K562 (cell line): ENCODE measurements around the gene HSD17B2. TPM values are rescaled to one million over a fixed set of nuclear protein-coding genes. Genes with fewer than 3 reads are reported as not detected.

Experiments used
- ATAC-seq: fragments of 200-7000 bp; cut with Tn5 transposase; 3 replicates; pipeline ENCODE4 v1.9.1; 2020; ENCODE audit warnings: moderate library complexity
- BruUV-seq: library from RNA; stranded (reverse); fragments of 400-500 nt; replicated peaks from 2 replicates; lab custom pipeline; 2021; lab: Mats Ljungman, UMichigan
- CTCF ChIA-PET: fragments of 300-600 bp; formaldehyde crosslinking; extraction: SDS; loops from one replicate; lab custom pipeline; 2021; ENCODE audit warnings: low intra/inter-chr PET ratio; lab: Yijun Ruan, JAX
- POLR2A ChIA-PET: fragments of 300-600, 350-650 bp; sonication (Branson Sonifier 250); formaldehyde crosslinking; extraction: SDS; loops from one replicate; lab custom pipeline; 2021; ENCODE audit warnings: antibody characterized with exemption, inconsistent platforms; lab: Yijun Ruan, JAX
- DNase-seq, 4 experiments: peaks; one replicate each; pipeline versions ENCODE4 v3.0.0 to v3.0.0-alpha.2; 2011 to 2018; ENCODE audit warnings: low spot score in 3 of 4, mixed read lengths in 3 of 4; ENCODE audit errors: extremely low read depth in 1 of 4
- FAIRE-seq: peaks from 2 replicates; lab custom pipeline; 2011; peaks lifted over from hg19 to GRCh38; lab: Jason Lieb, UNC
- H2AFZ ChIP-seq: 2 replicates; pipeline ENCODE4 v1.6.0; 2011; ENCODE audit warnings: low read depth, low read length, control low read depth, inconsistent platforms
- H3K27ac ChIP-seq: fragments of 200-600 bp; 3 replicates; pipeline ENCODE4 v1.8.0; 2011; ENCODE audit warnings: low read depth, mild to moderate bottlenecking, control low read depth, inconsistent platforms, low read length, moderate library complexity, mixed read lengths; ENCODE audit errors: extremely low read depth
- H3K27me3 ChIP-seq, 2 experiments: fragments of 300-600 bp in 1 of 2; 2 replicates in 1 of 2; 3 replicates in 1 of 2; pipeline versions ENCODE4 v1.6.0 to v1.8.0; 2011; ENCODE audit warnings: inconsistent platforms in 2 of 2, low read length in 2 of 2, mild to moderate bottlenecking in 1 of 2, mixed read lengths in 1 of 2, moderate library complexity in 1 of 2; ENCODE audit not compliant: control insufficient read depth in 2 of 2, insufficient read depth in 2 of 2
- H3K36me3 ChIP-seq: fragments of 300-600 bp; 3 replicates; pipeline ENCODE4 v1.8.0; 2011; ENCODE audit warnings: mild to moderate bottlenecking, low read length, inconsistent platforms; ENCODE audit not compliant: control insufficient read depth, insufficient read depth
- H3K4me1 ChIP-seq, 2 experiments: fragments of 200-600 bp in 1 of 2; replicated peaks in 1 of 2; 2 replicates in 1 of 2; 3 replicates in 1 of 2; pipeline versions ENCODE4 v1.5.1 to v1.8.0; 2011; ENCODE audit warnings: inconsistent platforms in 2 of 2, low read length in 2 of 2, mild to moderate bottlenecking in 1 of 2, mixed read lengths in 1 of 2, moderate library complexity in 1 of 2; ENCODE audit not compliant: control insufficient read depth in 2 of 2, insufficient read depth in 2 of 2
- H3K4me2 ChIP-seq: 2 replicates; pipeline ENCODE4 v1.6.1; 2011; ENCODE audit warnings: low read length, control low read depth, inconsistent platforms, mixed read lengths; ENCODE audit not compliant: insufficient read depth
- H3K4me3 ChIP-seq: fragments of 200-600 bp; sonication (generic), shearing (Covaris generic); 2 replicates; pipeline ENCODE4 v1.5.1; 2016; ENCODE audit warnings: control low read depth, inconsistent platforms
- H3K79me2 ChIP-seq: fragments of 200-600 bp; 3 replicates; pipeline ENCODE4 v1.8.0; 2011; ENCODE audit warnings: low read length, inconsistent platforms; ENCODE audit not compliant: control insufficient read depth, insufficient read depth
- H3K9ac ChIP-seq, 2 experiments: 2 replicates each; pipeline versions ENCODE4 v1.6.0 to v1.6.1; 2011; ENCODE audit warnings: low read depth in 2 of 2, low read length in 2 of 2, control low read depth in 1 of 2, inconsistent platforms in 1 of 2, mild to moderate bottlenecking in 1 of 2, mixed read lengths in 1 of 2; ENCODE audit not compliant: insufficient read depth in 1 of 2
- H3K9me1 ChIP-seq: one replicate; pipeline ENCODE4 v1.6.0; 2011; ENCODE audit warnings: inconsistent platforms, mild to moderate bottlenecking, low read length, moderate library complexity; ENCODE audit not compliant: control insufficient read depth, insufficient read depth
- H3K9me3 ChIP-seq: replicated peaks from 2 replicates; pipeline ENCODE4 v1.5.1; 2011; ENCODE audit warnings: low read depth, low read length, inconsistent platforms; ENCODE audit not compliant: control insufficient read depth, insufficient read depth
- H4K20me1 ChIP-seq: replicated peaks from 2 replicates; pipeline ENCODE4 v1.6.1; 2011; ENCODE audit warnings: low read length, inconsistent platforms, mixed read lengths; ENCODE audit not compliant: control insufficient read depth, insufficient read depth
- BMI1 ChIP-seq: fragments of 150-350 bp; IDR thresholded peaks from 2 replicates; pipeline ENCODE4 v1.6.1; 2014; ENCODE audit warnings: low read length
- CAMTA2 ChIP-seq: fragments of 250-450 bp; sonication (Bioruptor Pico); conservative IDR thresholded peaks from 2 replicates; pipeline ENCODE4 v1.5.1; 2022
- CHD7 ChIP-seq: fragments of 200-600 bp; sonication (generic); IDR thresholded peaks from one replicate; pipeline ENCODE4 v1.6.1; 2012; ENCODE audit warnings: mild to moderate bottlenecking, low read depth, low read length, inconsistent platforms
- HNRNPK ChIP-seq: fragments of 200-400 bp; formaldehyde crosslinking; IDR thresholded peaks from one replicate; pipeline ENCODE4 v1.6.1; 2018; ENCODE audit warnings: mild to moderate bottlenecking, low read depth, low read length; ENCODE audit not compliant: poor library complexity, severe bottlenecking
- NFYB ChIP-seq: IDR thresholded peaks from 2 replicates; pipeline ENCODE4 v1.6.1; 2011; ENCODE audit warnings: mild to moderate bottlenecking, moderate library complexity; ENCODE audit not compliant: insufficient read length; ENCODE audit errors: extremely low read depth
- RAD51 ChIP-seq: fragments of 450-650 bp; IDR thresholded peaks from 2 replicates; pipeline ENCODE4 v1.7.1; 2016; ENCODE audit warnings: low read depth, mild to moderate bottlenecking, borderline replicate concordance
- RBM34 ChIP-seq: fragments of 200-400 bp; formaldehyde crosslinking; IDR thresholded peaks from 2 replicates; pipeline ENCODE4 v1.6.1; 2018; ENCODE audit warnings: low read length, borderline replicate concordance; ENCODE audit not compliant: insufficient read depth
- TARDBP ChIP-seq: fragments of 450-650 bp; IDR thresholded peaks from 2 replicates; pipeline ENCODE4 v1.6.1; 2016
- ZNF699 ChIP-seq: fragments of 250-450 bp; sonication (Bioruptor Pico); IDR thresholded peaks from 2 replicates; pipeline ENCODE4 v1.8.0; 2021; ENCODE audit warnings: mild to moderate bottlenecking, moderate library complexity; ENCODE audit not compliant: insufficient replicate concordance
- WGBS: fragments of 100-300 bp; shearing (Covaris generic); methylation state at CpG from one replicate; pipeline ENCODE4 v1.1.6; 2016; ENCODE audit warnings: low coverage, mixed read lengths; ENCODE audit not compliant: insufficient coverage; ENCODE audit errors: missing lambda C conversion rate; 5-methylcytosine and 5-hydroxymethylcytosine counted together
- in situ Hi-C: fragments of 300-500 bp; cut with MboI; formaldehyde crosslinking; loops from 4 replicates; pipeline ENCODE4 v1.15.0; 2018; ENCODE audit warnings: inconsistent platforms, mixed read lengths
- intact Hi-C: fragments of 100-400 bp; cut with micrococcal nuclease; formaldehyde crosslinking; loops from 2 replicates; pipeline ENCODE4 v1.14.2; 2022
- polyA plus RNA-seq, 8 experiments: library from polyadenylated mRNA; depleted of rRNA in 4 of 8; stranded (reverse) in 5 of 8; unstranded in 3 of 8; fragments of >200 nt; fragmentation: Nextera tagmentation in 2 of 8; fragmentation: Illumina TruSeq in 1 of 8; extraction: Ambion mirVana in 2 of 8; extraction: Trizol in 1 of 8; gene quantifications; 2 replicates each; pipeline versions ENCODE4 v1.2.1 to v1.2.3, GENCODE V29; 2011 to 2014; ENCODE audit warnings: inconsistent platforms in 1 of 8, missing spikeins in 1 of 8
- total RNA-seq, 7 experiments: library from RNA; depleted of rRNA in 6 of 7; stranded (reverse); fragments of >200 nt in 6 of 7; fragmentation: Illumina TruSeq in 2 of 7; extraction: Trizol in 2 of 7; gene quantifications; 2 replicates each; pipeline versions ENCODE4 v1.2.1 to v1.2.3, GENCODE V29; 2011 to 2021; ENCODE audit warnings: low replicate concordance in 1 of 7

Gene HSD17B2
- total and polyA plus RNA-seq, 9 of the 15 experiments (the other 6 are each of a cell fraction or from before 2014, with no cell fraction given), result not detected

GRCh38 chr16:82092711-82093110 lies 57.7 kb downstream of the HSD17B2 start:
- no peaks in the 10 kb centered on the region for H3K9me3 ChIP-seq
- TF ChIP-seq TARDBP, result no peak
- TF ChIP-seq RAD51, result no peak
- TF ChIP-seq NFYB, result no peak
- no peak for TF ChIP-seq BMI1
- TF ChIP-seq CHD7, result no peak
- TF ChIP-seq CAMTA2 (CRISPR knock-in tag), result no peak
- no peak for TF ChIP-seq RBM34
- TF ChIP-seq ZNF699, result no peak
- no peak for TF ChIP-seq HNRNPK

More at GRCh38 chr16:82092711-82093110, 57.7 kb downstream of the HSD17B2 start:
- CTCF ChIA-PET, result no interaction called here
- Histone ChIP-seq H3K9ac (no peak overlapping the region), H3K4me2 (no peak overlapping the region), H3K9me1 (no peaks in the 10 kb centered on the region), H4K20me1 (no peaks in the 10 kb centered on the region), H3K36me3 (no peaks in the 10 kb centered on the region), H3K4me3 (no peak overlapping the region), H2AFZ (no peak overlapping the region), H3K79me2 (no peaks in the 10 kb centered on the region), H3K27ac (no peak overlapping the region), H3K4me1 (no peaks in the 10 kb centered on the region), H3K27me3 (0 out of 5 replicates have a peak, but pooled peaks cover 0 to 2% of the 10 kb centered on the region in 2 experiments)
- no TSS peak for BruUV-seq
- POLR2A ChIA-PET, result interaction anchor here (0.7 to 1.2 kb wide), 2 partner anchors 16 to 24 kb away, joined by 3 to 4 read pairs; no protein-coding TSS in a partner anchor
- intact Hi-C loops, result no loop called here
- no peak for FAIRE-seq
- no peak for ATAC-seq
- 0% methylated on average over 2 of the region's 2 CpGs for WGBS
- in situ Hi-C loops, result no loop called here
- DNase-seq, result no peak
